ENCODE data around the gene STX8.

STX8 gene

DNA sequence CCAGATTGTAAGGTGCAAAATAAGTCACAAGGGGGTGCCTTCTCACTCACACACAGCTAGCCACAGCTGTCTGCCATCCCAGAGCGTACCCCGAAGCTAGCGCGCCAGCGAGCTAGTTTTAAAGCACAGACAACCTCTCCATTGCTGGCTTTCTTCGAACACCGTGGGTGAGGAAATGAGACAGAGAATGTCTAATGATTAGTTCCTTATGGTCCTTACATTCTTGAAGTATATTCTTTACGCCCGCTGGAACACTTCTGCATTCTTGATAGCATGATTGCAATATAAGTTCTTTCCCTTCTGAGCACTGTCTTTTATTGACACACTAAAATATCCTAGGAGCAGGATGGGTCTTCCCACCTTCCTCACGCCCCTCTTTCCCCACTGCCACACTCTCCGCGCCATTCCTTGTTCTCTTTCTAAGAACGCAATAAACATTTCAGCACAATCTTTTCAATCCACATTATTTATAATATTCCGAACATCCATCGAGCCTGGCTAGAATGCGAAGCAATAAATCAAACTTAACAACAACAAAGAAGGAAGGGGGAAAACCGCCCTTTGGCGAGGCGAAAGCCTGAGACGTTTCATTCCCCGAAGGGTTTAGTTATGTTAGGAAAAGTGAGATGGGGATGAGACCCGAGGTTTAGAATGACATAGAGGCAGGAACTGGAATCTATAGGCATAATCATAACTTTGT is 303.0 kb downstream of the STX8 start:
- TF ChIP-seq, protein P1, sequence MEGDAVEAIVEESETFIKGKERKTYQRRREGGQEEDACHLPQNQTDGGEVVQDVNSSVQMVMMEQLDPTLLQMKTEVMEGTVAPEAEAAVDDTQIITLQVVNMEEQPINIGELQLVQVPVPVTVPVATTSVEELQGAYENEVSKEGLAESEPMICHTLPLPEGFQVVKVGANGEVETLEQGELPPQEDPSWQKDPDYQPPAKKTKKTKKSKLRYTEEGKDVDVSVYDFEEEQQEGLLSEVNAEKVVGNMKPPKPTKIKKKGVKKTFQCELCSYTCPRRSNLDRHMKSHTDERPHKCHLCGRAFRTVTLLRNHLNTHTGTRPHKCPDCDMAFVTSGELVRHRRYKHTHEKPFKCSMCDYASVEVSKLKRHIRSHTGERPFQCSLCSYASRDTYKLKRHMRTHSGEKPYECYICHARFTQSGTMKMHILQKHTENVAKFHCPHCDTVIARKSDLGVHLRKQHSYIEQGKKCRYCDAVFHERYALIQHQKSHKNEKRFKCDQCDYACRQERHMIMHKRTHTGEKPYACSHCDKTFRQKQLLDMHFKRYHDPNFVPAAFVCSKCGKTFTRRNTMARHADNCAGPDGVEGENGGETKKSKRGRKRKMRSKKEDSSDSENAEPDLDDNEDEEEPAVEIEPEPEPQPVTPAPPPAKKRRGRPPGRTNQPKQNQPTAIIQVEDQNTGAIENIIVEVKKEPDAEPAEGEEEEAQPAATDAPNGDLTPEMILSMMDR (conservative IDR thresholded peaks at IDR 0.05; ENCODE audit: low read depth, low read length), result peak; percentile 17
- no peak for DNase-seq (ENCODE audit: low read depth)
- no peak overlapping the region for H3K4me3 ChIP-seq (ENCODE audit: low read depth, low read length)

DNA sequence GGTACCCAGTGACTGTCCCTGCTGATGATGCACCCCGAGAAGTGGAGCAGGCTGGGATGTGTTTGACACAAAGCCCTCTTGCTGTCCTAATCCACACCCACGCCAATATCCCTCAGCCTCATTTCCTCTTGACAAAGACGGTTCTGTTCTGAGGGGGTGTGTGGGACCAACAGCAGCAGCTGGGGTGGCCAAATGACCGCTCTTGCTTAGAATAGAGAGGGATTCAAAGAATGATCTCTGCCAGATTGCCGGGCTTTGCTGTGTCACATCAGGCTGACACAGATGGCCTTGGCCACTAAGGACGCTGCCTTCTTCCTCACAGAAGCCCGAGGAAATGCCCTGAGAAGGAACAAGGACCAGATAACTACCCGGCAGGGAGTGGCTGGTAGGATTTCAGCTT is 303.6 kb downstream of the STX8 start:
- TF ChIP-seq, protein P1 (conservative IDR thresholded peaks at IDR 0.05; ENCODE audit: low read depth, low read length), result no peak
- H3K4me3 ChIP-seq (ENCODE audit: low read depth, low read length), result no peak overlapping the region
- DNase-seq (ENCODE audit: low read depth), result no peak

DNA sequence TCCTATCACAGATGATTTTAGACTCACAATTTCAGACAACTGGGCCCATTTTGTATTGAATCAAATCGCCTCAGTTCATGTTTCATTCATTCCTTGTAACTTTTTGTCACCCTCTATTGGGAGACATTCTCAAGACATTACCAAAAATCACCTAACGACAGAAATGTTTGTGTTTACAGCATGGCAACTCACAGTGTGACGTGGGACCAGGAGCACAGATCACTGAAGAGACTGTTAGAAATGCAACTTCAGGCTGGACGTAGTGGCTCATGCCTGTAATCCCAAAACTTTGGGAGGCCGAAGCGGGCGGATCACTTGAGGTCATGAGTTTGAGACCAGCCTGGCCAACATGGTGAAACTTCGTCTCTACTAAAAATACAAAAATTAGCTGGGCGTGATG is 304.7 kb downstream of the STX8 start:
- no peak overlapping the region for H3K4me3 ChIP-seq (ENCODE audit: low read depth, low read length)
- DNase-seq (ENCODE audit: low read depth), result no peak
- TF ChIP-seq, protein P1 (conservative IDR thresholded peaks at IDR 0.05; ENCODE audit: low read depth, low read length), result no peak

DNA sequence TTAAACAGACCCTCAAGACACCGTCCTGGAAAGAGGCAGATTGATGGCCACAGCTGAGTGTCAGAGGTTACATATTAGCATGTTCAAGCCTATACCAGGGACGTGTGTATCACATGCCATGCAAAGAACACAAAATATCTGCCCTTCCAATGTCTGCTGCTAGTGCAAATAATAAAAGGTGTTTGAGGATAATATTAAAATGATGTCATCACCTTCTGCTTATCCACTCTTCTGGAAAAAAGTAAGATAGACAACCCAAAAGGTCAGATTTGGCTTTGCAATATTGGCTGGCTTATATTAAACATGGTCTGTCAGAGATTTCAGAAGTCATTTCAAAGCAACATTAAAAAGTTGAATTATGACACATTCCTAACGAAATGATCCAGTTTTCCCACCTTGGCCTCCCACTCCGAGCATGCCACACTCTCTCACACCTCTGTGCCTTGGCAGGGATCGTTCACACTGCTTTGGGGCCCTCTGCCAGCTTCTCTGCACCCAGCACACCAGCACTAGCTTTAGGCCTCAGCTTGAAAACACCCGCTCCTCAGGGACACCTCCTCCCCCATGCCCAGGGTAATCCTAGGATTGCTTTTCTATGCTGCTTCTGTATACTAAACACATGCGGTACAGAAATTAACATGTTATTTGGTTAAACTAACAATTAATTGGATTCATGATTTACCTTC is 306.1 kb downstream of the STX8 start:
- no peak for DNase-seq (ENCODE audit: low read depth)
- H3K4me3 ChIP-seq (ENCODE audit: low read depth, low read length), result no peak overlapping the region
- TF ChIP-seq, protein P1 (conservative IDR thresholded peaks at IDR 0.05; ENCODE audit: low read depth, low read length), result no peak

DNA sequence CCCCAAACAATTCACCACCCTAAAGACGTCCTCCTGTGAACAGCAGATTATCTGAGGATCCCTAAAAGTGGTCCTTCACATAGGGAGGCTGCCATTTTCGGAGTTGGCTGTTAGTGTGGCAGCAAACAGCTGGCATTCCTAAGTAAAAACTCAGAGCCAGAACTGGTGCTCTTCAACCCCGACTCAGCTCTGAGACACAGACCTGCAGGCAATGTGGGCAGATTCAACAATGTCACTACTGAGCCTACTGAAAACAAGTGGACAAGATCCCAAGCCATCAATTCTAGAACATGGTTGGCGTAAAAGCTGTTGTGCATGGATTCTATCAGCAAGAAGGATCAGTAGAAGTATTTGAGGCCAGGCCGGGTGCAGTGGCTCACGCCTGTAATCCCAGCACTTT is 307.1 kb downstream of the STX8 start:
- H3K4me3 ChIP-seq (ENCODE audit: low read depth, low read length), result no peak overlapping the region
- DNase-seq (ENCODE audit: low read depth), result no peak
- TF ChIP-seq, protein P1 (conservative IDR thresholded peaks at IDR 0.05; ENCODE audit: low read depth, low read length), result no peak

DNA sequence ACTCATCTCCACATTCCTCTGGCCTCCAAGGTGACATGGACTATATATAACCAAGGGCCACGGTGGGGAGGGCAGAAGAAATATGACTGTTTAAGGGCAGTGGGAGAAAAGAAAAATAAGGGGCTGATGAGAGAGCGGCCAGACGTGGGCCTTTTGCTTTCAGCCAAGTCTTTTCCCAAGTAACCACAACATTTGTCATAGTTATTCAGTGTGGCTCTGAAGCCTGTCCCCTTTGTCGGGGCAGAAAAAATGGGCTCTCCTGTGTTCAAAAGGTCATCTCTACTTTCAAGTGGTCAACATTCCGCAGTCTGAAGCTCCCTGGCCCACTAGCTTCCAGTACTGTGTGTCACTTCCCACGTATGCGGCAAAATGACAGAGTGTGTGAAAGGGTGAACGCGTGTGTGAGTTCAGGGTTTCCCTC is 308.9 kb downstream of the STX8 start:
- TF ChIP-seq, protein P1 (conservative IDR thresholded peaks at IDR 0.05; ENCODE audit: low read depth, low read length), result no peak
- DNase-seq (ENCODE audit: low read depth), result no peak
- no peak overlapping the region for H3K4me3 ChIP-seq (ENCODE audit: low read depth, low read length)

Measured in choroid plexus epithelial cell (primary cell).